HepG2 (cell line): ENCODE data around the gene PARP11. TPM values are rescaled to one million over a fixed set of nuclear protein-coding genes. Genes with fewer than 3 reads are reported as not detected.

Experiments
- ATAC-seq: fragments of 200-7000 bp; cut with Tn5 transposase; 3 replicates; pipeline ENCODE4 v1.9.1; 2020; ENCODE audit warnings: mild to moderate bottlenecking, moderate library complexity
- BruUV-seq: library from RNA; stranded (reverse); fragments of 400-500 nt; replicated peaks from 2 replicates; lab custom pipeline; 2021; lab: Mats Ljungman, UMichigan
- CTCF ChIA-PET: fragments of 300-600 bp; formaldehyde crosslinking; extraction: SDS; loops from one replicate; lab custom pipeline; 2021; ENCODE audit warnings: low total read pairs, inconsistent platforms, low intra/inter-chr PET ratio; lab: Yijun Ruan, JAX
- POLR2A ChIA-PET: fragments of 350-600 bp; sonication (Branson Sonifier 250); formaldehyde crosslinking; loops from one replicate; lab custom pipeline; 2020; ENCODE audit warnings: antibody characterized with exemption, inconsistent platforms; lab: Yijun Ruan, JAX
- DNase-seq: peaks from one replicate; pipeline ENCODE4 v3.0.0-alpha.2; 2015; ENCODE audit warnings: low spot score
- FAIRE-seq: peaks from 3 replicates; lab custom pipeline; 2011; peaks lifted over from hg19 to GRCh38; lab: Jason Lieb, UNC
- H2AFZ ChIP-seq: one replicate; pipeline ENCODE4 v1.6.1; 2011; ENCODE audit warnings: low read length, inconsistent platforms
- H3K27ac ChIP-seq: fragments of 300-600 bp; 3 replicates; pipeline ENCODE4 v1.8.0; 2011; ENCODE audit warnings: mixed run types, mild to moderate bottlenecking, mixed read lengths, low read length, inconsistent platforms; ENCODE audit not compliant: insufficient read depth; ENCODE audit errors: extremely low read length
- H3K27me3 ChIP-seq, 2 experiments: fragments of 200-600 bp in 1 of 2; 2 replicates in 1 of 2; 3 replicates in 1 of 2; pipeline versions ENCODE4 v1.6.0 to v1.8.0; 2011; ENCODE audit warnings: low read length in 2 of 2, mild to moderate bottlenecking in 2 of 2, moderate library complexity in 2 of 2, inconsistent platforms in 1 of 2; ENCODE audit not compliant: insufficient read depth in 2 of 2, control insufficient read depth in 1 of 2
- H3K36me3 ChIP-seq, 2 experiments: fragments of 200-600 bp in 1 of 2; replicated peaks in 1 of 2; 2 replicates in 1 of 2; 3 replicates in 1 of 2; pipeline versions ENCODE4 v1.5.1 to v1.8.0; 2011; ENCODE audit warnings: low read length in 2 of 2, inconsistent platforms in 1 of 2; ENCODE audit not compliant: insufficient read depth in 2 of 2, control insufficient read depth in 1 of 2
- H3K4me1 ChIP-seq: 2 replicates; pipeline ENCODE4 v1.5.1; 2012; ENCODE audit warnings: low read length, inconsistent platforms; ENCODE audit not compliant: insufficient read depth
- H3K4me2 ChIP-seq: 2 replicates; pipeline ENCODE4 v1.6.0; 2011; ENCODE audit warnings: low read depth, low read length, inconsistent platforms
- H3K4me3 ChIP-seq, 3 experiments: fragments of 200-600 bp in 1 of 3; sonication (generic), shearing (Covaris generic) in 1 of 3; replicated peaks in 1 of 3; 2 replicates each; pipeline ENCODE4 v1.5.1; 2011 to 2016; ENCODE audit warnings: low read length in 3 of 3, inconsistent platforms in 2 of 3, low read depth in 2 of 3, mild to moderate bottlenecking in 2 of 3, control low read depth in 1 of 3, mixed read lengths in 1 of 3; ENCODE audit not compliant: insufficient read depth in 1 of 3
- H3K79me2 ChIP-seq: one replicate; pipeline ENCODE4 v1.6.1; 2011; ENCODE audit warnings: low read length, inconsistent platforms; ENCODE audit not compliant: insufficient read depth
- H3K9ac ChIP-seq: 2 replicates; pipeline ENCODE4 v1.6.0; 2011; ENCODE audit warnings: mild to moderate bottlenecking, low read depth, low read length, inconsistent platforms; ENCODE audit not compliant: insufficient read depth
- H3K9me3 ChIP-seq: 2 replicates; pipeline ENCODE4 v1.5.1; 2012; ENCODE audit warnings: mild to moderate bottlenecking, low read length
- H4K20me1 ChIP-seq: 2 replicates; pipeline ENCODE4 v1.6.0; 2011; ENCODE audit warnings: inconsistent platforms, mild to moderate bottlenecking, low read length, moderate library complexity; ENCODE audit not compliant: insufficient read depth
- ARID2 ChIP-seq: sonication (generic); formaldehyde crosslinking; IDR thresholded peaks from 2 replicates; pipeline ENCODE4 v1.8.1; 2022; ENCODE audit warnings: mild to moderate bottlenecking, missing genetic modification reagents, borderline replicate concordance
- ARNT2 ChIP-seq: sonication (generic); formaldehyde crosslinking; IDR thresholded peaks from 2 replicates; pipeline ENCODE4 v1.8.0; 2022; ENCODE audit warnings: mild to moderate bottlenecking, low read depth, missing genetic modification reagents, moderate library complexity
- DRAP1 ChIP-seq: IDR thresholded peaks from 2 replicates; pipeline ENCODE4 v1.6.1; 2016; ENCODE audit warnings: missing genetic modification reagents, missing compliant biosample characterization
- KMT2A ChIP-seq: sonication (generic); formaldehyde crosslinking; IDR thresholded peaks from 2 replicates; pipeline ENCODE4 v1.4.0; 2020; ENCODE audit warnings: missing genetic modification reagents
- MTF1 ChIP-seq: sonication (generic); formaldehyde crosslinking; IDR thresholded peaks from 2 replicates; pipeline ENCODE4 v1.5.0; 2020; ENCODE audit warnings: missing genetic modification reagents
- NR2C2 ChIP-seq: sonication (generic); formaldehyde crosslinking; IDR thresholded peaks from 2 replicates; pipeline ENCODE4 v1.4.0; 2020; ENCODE audit warnings: missing genetic modification reagents, mild to moderate bottlenecking, moderate library complexity, borderline replicate concordance
- ZNF326 ChIP-seq: sonication (generic); formaldehyde crosslinking; IDR thresholded peaks from 2 replicates; pipeline ENCODE4 v1.4.0; 2020; ENCODE audit warnings: missing genetic modification reagents, borderline replicate concordance
- ZNF841 ChIP-seq: sonication (generic); formaldehyde crosslinking; IDR thresholded peaks from 2 replicates; pipeline ENCODE4 v1.8.1; 2023; ENCODE audit warnings: missing genetic modification reagents, borderline replicate concordance
- WGBS: methylation state at CpG from one replicate; pipeline ENCODE4 v1.1.6; 2017; ENCODE audit warnings: low lambda C conversion rate; 5-methylcytosine and 5-hydroxymethylcytosine counted together
- in situ Hi-C: cut with HindIII; loops from 2 replicates; pipeline ENCODE4 v1.10.0; 2017; ENCODE audit warnings: low pct_unique_long_range_greater_than_20kb; ENCODE audit not compliant: extremely low pct_ligation_motif_present
- intact Hi-C: fragments of 100-400 bp; cut with micrococcal nuclease; formaldehyde crosslinking; loops from one replicate; pipeline ENCODE4 v1.10.0; 2022; ENCODE audit not compliant: unreplicated experiment
- polyA plus RNA-seq, 8 experiments: library from polyadenylated mRNA; depleted of rRNA in 3 of 8; stranded (reverse) in 7 of 8; unstranded in 1 of 8; fragments of >200 nt; fragmentation: Illumina TruSeq in 4 of 8; extraction: Trizol in 4 of 8; gene quantifications; 2 replicates each; pipeline versions ENCODE4 v1.2.1 to v1.2.3, GENCODE V29; 2011 to 2016; ENCODE audit warnings: low read depth in 4 of 8, missing spikeins in 1 of 8, mixed read lengths in 1 of 8; ENCODE audit not compliant: insufficient read depth in 1 of 8
- total RNA-seq, 5 experiments: library from RNA; depleted of rRNA; stranded (reverse); fragments of >200 nt; fragmentation: Illumina TruSeq; extraction: Trizol; gene quantifications; 2 replicates each; pipeline ENCODE4 v1.2.3, GENCODE V29; 2016; ENCODE audit warnings: low read depth in 1 of 5
- TF ChIP-seq, protein P1 (sequence below): sonication (generic); formaldehyde crosslinking; IDR thresholded peaks from 2 replicates; pipeline ENCODE4 v1.5.1; 2020; ENCODE audit warnings: mild to moderate bottlenecking, moderate library complexity, missing genetic modification reagents

PARP11 gene
- total and polyA plus RNA-seq, 2 of the 13 experiments (the other 11 are each of a cell fraction or from before 2014, with no cell fraction given), result 4.0 to 7.6 TPM

- H3K4me1 ChIP-seq, result no peaks in the 10 kb centered on the region
- DNase-seq (no peak), FAIRE-seq (no peak), ATAC-seq (no peak)
- ChIA-PET CTCF (no interaction called here), POLR2A (interaction anchor here (1.0 kb wide), 1 partner anchor 18 kb away, joined by 3 read pairs; the partner anchor contains the start of gene PARP11)
- no peak overlapping the region for H3K27ac ChIP-seq
- no peak for TF ChIP-seq NR2C2 (CRISPR knock-in tag)
- TF ChIP-seq ZNF841, result no peak
- TF ChIP-seq ARID2 (CRISPR knock-in tag), result no peak
- TF ChIP-seq KMT2A (CRISPR knock-in tag), result no peak
- TF ChIP-seq, protein P1, sequence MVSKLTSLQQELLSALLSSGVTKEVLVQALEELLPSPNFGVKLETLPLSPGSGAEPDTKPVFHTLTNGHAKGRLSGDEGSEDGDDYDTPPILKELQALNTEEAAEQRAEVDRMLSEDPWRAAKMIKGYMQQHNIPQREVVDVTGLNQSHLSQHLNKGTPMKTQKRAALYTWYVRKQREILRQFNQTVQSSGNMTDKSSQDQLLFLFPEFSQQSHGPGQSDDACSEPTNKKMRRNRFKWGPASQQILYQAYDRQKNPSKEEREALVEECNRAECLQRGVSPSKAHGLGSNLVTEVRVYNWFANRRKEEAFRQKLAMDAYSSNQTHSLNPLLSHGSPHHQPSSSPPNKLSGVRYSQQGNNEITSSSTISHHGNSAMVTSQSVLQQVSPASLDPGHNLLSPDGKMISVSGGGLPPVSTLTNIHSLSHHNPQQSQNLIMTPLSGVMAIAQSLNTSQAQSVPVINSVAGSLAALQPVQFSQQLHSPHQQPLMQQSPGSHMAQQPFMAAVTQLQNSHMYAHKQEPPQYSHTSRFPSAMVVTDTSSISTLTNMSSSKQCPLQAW (CRISPR knock-in tag), result no peak
- no peak for TF ChIP-seq ZNF326
- TF ChIP-seq DRAP1 (CRISPR knock-in tag), result no peak
- TF ChIP-seq ARNT2 (CRISPR knock-in tag), result no peak
- no peak for TF ChIP-seq MTF1
- no peaks in the 10 kb centered on the region for H3K36me3 ChIP-seq
- H3K9ac ChIP-seq, result no peak overlapping the region
- H3K79me2 ChIP-seq, result no peaks in the 10 kb centered on the region
- peaks cover 0 to 5% of the 10 kb centered on the region in 2 experiments; a peak in 2 of 5 replicates for H3K27me3 ChIP-seq
- no peaks in the 10 kb centered on the region for H3K9me3 ChIP-seq
- no peaks in the 10 kb centered on the region for H4K20me1 ChIP-seq
- intact Hi-C loops, result no loop called here
- no TSS peak for BruUV-seq
- H3K4me3 ChIP-seq, result no peak overlapping the region
- no peak overlapping the region; the same call in 1 of the 2 replicates for H3K4me2 ChIP-seq
- H2AFZ ChIP-seq, result no peak overlapping the region
- in situ Hi-C loops, result loop anchor here (10.0 kb wide), 1 partner anchor 204 kb away; no protein-coding TSS in a partner anchor
- 35% methylated on average over 9 of the region's 10 CpGs for WGBS
Measured at GRCh38 chr12:3891201-3891600, 18.0 kb upstream of the PARP11 start.
